HG03457 (cell line): Measurements from ENCODE around the gene PTPRN2.
"Not testable (repeated sequence)": the region's sequence is repeated elsewhere in the genome, so short reads cannot be mapped to it uniquely, and the experiment has no call there.

Experiments
- ATAC-seq: cut with Tn5 transposase; IDR thresholded peaks from one replicate; pipeline ENCODE4 v1.9.1; 2021; ENCODE audit warnings: moderate number of reproducible peaks; ENCODE audit not compliant: unreplicated experiment

The PTPRN2 gene

DNA sequence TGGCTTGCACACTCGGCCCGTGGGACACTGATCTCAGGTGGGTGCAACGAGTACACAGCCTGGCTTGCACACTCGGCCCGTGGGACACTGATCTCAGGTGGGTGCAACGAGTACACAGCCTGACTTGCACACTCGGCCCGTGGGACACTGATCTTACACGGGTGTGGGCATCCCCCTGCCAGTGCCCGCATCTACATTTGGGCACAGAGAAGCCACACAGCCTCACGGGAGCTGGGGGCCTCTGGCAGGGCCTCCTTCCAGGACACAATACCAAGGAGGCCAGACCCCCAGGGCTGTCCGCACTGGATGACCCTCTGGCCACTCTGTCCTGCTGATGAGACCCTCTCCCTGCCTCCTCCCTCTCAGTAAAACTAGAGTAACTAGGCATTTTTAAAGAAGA, 920.4 kb downstream of the PTPRN2 start:
- no peak for ATAC-seq

DNA sequence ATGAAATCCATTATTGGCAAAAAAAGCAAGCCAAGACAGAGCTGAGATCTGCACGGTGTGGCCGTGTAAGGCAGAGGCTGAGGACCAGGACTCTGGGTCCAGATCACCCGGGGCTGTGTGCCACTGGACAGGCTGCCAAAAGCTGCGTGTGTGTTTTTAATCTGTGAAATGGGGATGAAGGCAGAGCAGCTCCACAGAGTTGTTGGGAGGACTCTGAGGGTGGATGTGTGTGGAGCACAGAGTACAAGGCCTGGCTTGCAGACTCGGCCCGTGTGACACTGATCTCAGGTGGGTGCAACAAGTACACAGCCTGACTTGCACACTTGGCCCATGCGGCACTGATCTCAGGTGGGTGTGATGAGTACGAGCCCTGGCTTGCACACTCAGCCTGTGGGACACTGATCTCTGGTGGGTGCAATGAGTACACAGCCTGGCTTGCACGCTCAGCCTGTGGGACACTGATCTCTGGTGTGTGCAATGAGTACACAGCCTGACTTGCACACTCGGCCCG, 921.0 kb downstream of the PTPRN2 start:
- no peak for ATAC-seq

DNA sequence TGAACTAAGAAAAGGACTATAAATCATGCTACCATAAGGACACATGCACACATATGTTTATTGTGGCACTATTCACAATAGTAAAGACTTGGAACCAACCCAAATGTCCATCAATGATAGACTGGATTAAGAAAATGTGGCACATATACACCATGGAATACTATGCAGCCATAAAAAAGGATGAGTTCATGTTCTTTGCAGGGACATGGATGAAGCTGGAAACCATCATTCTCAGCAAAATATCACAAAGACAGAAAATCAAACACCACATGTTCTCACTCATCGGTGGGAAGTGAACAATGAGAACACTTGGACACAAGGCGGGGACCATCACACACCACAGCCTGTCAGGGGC, 922.0 kb downstream of the PTPRN2 start:
- not testable (repeated sequence) for ATAC-seq

DNA sequence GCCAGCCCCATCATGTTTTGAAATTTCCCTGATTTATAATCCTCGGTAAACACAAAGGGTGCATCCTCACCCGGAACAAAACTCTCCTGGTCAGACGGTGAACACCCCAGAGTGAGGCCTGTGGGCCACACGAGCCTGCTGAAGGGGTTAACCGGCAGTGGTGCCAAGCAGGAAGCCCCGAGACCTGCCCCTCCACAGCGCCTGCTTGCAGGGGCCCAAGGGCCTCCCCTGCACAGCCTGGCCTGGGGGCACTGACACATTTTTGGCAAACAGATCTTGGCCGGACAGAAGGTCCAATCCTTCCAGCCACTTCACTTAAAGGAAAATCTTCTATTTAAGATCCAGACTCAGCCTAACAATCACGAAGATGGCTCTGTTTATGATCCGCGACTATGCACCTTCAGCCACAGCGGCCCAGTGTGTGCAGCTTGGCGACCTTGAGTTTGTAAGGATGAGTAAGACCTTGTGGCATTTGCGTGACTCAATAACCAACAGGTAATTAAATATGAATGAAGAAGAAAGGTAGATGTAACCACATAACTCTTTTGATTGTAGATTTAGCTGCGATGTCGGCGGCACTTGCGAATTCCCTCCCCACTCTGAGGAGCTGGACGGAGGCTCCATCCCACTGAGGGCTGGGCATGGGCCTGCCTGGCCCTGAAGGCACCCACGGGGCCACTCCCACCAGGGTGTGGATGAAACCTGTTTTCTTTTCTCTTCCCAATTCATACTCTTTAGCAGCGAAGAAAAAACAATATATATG, 922.6 kb downstream of the PTPRN2 start:
- ATAC-seq = no peak

DNA sequence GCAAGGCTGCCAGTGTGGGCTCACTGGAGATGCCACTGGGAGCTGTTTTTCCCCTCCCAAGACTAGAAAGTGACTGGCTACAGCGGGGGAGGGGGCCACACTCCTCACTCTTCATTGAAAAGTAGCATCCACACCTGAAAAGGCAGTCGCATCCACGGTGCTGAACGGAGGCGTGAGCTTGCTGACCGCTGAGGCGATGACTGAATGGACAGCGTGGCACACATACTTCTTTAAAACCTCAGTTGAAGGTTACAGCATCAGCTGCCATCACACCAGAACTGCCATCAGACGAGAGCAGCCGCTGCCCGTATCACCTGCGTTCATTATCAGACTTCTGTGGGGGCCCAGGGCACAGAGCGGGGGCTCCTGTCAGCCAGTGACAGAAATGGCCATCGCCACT, 923.6 kb downstream of the PTPRN2 start:
- ATAC-seq = no peak

DNA sequence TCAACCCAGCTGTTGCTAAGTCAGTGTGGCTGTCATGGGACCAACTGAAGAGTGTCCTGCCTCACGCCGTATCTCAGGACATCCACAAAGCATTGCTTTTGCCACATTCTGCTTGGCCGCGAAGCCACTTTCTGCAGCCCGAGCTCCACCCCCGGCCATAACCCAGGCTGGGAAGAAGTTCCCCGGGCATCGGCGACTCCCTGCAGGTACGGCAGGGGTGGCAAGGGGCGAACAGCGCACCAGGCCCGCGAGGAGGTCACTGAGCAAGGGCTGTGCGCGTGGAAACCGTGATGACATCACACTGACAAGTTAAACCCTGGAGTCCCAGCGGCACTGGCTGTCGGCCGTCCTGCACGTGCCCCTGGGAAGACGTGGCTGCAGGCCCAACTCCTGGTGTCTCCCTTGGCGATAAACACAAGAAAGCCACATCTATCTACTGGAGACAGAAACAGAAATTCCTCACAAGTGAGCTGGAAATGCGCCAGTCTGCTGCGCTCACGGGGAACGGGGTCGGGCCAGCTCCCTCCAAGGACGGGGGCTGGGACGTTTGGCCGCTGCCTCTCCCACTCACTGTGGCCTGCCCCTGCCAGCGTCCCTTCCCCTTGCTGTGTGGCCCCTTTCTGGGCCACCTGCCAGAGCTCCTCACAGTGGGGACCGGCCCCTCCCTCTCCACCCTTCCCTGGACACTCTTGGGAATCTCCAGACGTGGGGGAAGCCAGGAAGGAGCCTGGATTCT, 924.5 kb downstream of the PTPRN2 start:
- ATAC-seq = no peak

DNA sequence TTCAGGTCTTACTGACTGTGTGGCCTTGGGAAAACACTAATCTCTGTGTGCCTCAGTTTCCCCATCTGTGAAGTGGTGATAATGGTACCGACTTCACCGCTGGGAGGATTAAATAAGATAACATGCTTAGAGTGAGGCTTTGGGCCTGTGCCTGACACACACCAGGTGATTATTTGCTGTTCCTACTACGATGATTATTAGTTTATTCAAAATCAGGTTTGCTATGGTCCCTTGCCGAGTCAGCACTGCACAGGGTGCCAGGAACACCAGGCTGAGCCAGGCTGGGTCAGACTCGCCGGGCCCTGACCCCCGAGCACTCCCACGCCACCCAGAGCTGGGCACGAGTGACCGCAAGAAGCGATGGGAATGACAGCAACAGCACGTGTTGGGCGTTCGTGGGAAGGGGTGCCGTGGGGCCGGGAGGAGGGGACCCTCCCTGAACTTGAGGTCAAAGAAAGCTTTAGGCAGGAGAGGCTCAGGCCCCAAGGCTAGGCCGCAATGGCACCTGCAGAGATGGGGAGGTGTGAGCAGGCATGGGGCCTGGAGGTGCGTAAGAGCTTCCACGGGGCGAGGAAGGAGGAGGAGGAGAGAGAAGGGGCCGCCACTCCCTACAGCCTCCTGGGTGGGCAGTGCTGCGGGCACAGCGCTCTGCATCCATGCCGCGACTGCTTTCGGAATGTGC, 925.4 kb downstream of the PTPRN2 start:
- ATAC-seq = no peak

DNA sequence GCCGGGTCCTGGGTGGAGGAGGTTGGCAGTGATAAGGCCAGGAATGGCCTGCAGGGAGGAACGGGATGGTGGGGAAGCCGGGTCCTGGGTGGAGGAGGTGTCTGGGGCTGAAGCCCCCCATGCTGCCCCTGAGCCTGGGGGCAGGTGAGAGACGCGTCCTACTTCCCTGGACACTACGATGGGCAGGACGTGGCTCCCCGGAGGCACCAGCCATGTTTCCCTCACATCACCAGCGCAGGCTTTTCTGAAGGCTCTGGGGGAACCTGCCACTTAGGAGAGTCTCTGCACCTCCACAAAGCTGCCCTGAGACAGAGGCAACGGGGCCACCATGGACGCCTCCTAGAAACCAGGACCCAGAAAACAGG, 926.0 kb downstream of the PTPRN2 start:
- no peak for ATAC-seq

DNA sequence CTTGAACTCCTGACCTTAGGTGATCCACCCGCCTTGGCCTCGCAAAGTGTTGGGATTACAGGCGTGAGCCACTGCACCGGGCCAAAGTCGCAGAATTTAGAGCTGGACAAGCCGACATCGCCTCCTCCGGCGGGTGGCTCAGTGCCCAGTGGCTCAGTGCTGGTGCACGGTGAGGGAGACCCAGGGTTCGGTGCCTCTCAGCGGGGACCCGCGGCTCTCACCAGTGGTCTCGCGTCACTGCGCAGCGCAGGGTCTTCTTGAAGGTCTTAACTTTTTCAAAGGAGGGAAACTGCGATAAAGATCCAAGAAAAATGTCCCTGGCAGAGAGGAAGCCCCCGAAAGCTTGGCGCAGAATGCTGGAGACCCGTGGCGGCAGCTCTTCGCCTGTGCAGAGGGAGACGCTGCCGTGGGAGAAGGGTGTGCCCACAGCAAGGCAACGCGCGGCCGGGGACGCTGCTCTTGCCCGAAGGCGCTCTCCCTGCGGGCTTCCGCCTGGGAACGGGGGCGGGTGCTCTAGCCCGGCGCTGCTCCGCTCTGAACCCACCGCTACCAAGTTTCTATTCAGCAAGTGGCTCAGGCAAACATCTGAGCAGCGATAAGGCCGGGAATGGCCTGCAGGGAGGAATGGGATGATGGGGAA, 926.5 kb downstream of the PTPRN2 start:
- no peak for ATAC-seq

DNA sequence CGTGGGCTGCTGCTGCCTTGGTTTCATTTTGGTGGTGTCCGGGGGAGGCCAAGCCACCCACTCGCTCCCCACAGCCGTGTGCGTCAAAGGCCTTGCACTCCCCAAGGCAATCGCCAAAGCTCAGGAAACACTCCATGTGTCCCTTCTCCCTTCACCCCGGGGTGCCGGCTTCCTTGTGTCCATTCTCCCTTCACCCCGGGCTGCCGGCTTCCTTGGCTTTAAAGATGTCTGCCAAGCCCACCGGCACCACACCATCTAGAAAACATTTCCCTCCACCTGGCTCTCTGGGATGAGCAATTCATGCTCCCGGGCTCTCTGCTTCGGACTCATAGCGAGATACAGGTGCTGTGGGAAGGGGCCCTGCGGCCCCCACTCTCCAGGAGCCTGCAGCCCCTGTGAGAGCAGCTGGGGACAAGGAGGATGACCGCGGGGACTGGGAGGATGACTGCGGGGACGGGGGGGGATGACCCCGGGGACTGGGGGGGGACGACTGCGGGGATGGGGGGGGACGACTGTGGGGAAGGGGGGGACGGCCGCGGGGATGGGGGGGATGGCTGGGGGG, 928.7 kb downstream of the PTPRN2 start:
- ATAC-seq = no peak

DNA sequence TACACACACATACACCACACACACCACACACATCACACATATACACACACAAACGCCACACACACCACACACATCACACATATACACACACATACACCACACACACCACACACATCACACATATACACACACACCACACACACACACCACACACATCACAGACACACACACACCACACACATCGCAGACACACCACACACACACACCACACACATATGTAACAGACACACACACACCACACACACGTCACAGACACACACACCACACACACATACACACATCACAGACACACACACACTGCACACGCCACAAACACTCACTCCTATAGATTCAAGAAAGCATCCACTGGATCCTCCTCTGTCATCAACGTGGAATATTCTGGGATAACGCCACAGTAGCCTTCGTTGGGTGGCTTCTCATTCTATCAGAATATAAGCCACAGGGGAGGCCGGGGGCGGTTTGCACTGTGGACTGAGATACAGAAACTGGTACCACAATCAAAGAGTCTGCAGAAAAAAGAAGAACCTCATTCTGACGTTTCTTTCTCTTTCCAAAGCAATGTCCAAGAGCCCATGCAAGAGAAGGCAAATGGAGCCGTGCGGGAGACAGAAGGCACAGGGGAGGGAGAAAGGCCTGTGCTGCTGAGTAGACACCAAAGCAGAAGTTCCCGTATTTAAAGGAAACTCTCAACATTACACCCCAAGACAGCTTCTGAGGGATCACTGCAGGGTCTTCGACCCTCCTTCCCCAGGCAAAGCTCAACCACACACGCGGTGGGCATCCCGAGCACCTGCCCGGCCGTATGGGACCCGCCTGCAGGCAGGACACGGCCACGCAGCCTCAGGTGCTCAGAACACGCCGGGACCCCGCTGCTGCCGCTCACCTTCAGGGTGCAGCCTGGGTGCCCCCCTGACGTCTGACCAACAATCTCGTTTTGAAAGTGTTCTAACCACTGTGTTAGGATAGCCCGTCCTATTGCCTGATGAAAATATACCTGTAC, 929.6 kb downstream of the PTPRN2 start:
- no peak for ATAC-seq

DNA sequence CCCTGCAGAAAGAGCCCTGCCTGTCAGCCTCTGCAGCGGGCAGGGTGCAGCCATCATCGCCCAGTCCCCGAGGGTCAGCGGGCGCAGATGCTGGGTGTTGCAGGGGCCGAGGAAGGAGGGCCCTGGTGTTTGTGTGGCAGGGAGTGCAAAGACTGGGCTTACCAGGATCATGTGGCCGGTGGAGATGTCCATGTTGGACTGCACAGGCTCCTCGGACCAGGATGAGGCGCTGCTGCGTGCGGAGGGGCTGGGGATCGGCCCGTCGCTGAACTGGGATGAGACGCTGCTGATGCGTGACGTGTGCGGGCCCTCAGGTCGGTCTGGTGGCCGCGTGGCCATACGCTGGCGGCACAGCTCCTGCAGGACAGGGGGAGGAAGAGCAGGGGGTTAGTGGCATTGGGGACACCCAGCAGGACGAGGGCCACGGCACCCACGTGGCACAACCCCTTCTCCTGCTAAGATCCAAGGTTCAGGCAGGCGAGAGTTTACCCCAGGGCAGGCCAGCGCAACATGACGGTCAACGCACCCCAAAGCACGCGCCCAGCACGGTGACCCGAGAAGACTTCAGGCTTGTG, 931.3 kb downstream of the PTPRN2 start:
- ATAC-seq = no peak

DNA sequence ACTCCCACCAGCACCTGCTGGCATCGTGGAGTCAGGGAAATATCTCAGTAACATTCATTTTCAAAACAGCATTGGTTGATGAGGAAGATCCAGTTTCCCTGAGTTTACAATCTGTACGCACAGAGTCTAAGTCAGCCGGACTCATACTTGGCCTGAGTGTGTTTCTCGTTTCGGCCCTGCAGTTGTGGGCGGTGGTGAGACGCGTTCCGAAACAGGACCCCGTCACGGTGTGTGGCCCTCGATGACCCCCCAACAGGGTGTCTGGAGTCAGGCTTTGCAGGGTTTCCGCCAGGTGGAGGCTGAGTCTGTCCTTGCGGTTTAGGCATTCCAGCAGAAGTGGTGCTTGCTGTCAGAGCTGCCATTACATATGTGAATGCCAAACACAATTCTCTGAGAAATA, 933.3 kb downstream of the PTPRN2 start:
- no peak for ATAC-seq

DNA sequence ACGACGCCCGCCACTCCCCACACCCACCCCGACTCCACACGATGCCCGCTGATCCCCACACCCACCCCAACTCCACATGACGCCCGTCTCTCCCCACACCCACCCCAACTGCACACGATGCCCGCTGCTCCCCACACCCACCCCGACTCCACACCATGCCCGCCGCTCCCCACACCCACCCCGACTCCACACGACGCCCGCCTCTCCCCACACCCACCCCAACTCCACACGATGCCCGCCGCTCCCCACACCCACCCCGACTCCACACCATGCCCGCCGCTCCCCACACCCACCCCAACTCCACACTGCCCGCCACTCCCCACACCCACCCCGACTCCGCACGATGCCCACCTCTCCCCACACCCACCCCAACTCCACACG, 933.8 kb downstream of the PTPRN2 start:
- ATAC-seq = no peak

DNA sequence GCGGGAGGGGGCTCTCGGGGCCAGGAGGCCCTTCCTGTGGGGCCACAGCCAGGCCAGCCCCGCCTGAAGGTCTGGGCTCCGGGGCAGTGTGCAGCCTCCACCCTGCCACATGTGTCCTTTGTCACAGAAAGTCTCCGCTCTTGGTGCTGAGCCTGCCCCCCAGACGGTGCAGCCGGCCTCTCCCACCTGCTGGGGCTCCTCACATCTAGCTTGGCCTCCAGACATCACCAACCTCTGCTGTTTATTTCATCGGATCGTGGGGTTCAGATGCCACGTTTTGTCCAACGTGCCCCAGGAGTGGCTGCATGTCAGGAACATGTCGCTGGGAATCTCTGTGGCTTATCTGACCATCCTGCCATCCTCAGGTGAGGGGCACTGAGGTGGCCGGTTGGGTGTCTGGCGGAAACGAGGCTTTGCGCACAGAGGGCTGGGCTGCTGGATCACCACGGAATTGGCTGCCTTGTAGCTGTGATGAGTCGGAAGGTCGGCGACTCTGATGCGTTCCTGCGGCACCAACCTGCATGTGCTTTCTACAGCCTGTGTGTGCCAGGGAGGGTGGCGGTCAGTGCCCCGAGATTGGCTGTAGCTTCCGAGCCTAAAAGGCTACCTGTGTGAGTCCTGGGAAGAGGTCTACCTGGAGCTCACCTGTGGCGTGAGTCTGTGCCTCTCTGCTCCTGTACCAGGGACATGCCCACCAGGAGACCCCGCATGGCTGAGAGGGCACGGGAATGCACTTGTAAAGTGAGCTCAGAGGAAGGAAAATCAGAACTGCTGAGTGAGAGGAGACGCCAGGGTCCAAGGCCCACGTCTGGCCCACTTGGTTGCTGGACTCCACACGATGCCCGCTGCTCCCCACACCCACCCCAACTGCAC, 934.4 kb downstream of the PTPRN2 start:
- ATAC-seq = no peak

DNA sequence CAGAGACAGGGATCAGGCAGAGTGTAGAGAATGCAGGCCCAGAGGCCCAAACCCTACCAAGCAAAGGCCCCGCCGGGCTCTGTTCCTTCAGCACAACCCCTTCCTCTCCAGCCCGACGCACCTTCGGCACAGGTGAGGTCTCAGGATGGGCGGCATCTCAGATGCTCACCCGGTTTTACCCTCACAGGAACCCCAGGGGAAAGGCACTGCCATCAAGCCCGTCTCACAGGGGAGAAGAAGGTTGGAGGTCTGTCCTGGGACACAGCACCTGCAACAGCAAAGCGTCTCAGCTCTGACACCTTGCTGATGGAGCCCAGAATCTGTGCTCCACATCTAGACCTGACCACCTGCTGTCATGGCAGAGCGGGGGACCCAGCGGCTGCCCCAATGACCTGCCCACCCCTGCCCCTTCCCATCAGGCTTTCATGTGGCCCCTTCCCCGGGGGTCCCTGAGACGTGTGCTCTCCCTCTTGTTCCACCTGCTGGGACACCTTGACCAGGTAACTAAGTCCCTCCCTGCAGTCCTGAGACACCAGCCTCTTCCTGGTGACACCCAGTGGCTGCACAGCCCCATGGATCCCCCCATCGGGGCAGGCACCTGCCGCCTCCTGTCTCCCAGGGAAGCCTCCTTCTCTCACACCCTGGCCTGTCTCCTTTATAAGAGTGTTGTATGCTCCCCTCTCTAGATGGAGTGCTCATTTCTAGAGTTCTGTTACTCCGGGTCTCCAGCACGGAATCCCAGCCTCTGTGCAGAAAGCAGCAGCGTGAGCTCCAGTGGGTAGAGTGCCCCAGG, 935.3 kb downstream of the PTPRN2 start:
- ATAC-seq = no peak

DNA sequence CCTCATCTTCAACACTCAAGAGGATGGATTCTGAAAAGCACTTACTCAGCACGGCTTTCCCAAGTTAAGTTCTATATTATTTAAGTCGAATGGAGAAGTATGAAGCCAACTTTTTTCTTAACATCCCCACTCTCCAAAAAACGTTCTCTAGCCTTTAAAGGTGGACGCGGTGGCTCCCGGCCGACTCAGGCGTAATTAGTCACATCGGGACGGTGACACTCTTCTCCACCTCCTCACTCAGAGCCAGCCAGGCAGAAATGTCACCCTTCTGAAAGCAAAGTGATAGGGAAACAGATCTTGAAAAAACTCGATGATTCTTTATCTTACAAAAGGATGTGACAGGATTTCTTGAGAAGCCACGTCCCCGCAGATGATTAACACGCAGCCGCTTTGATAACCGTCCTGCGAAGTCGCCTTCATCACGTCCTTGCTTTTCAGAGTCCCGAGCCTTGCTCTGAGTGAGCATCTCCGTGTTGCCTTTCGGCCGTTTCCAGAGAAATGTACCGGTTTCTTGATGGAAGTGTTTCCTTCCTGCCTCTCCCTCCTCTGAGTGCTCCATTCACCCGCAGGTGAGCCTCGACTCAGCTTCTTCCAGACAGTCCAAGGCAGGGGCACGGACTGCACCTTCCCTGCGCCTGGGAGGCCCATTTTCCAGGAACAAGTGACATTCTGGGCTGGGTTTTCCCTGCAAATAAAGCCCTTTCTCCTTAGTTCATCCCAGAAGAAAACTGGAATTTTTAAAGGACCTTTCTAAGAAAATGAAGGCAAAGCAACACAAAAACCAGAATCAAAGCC, 936.1 kb downstream of the PTPRN2 start:
- ATAC-seq = no peak
